Smooth muscle cell (in vitro differentiated cells): Measurements from ENCODE around the gene MTAP. TPM values are rescaled to one million over a fixed set of nuclear protein-coding genes. Genes with fewer than 3 reads are reported as not detected.

ENCODE experiments used
- DNase-seq: peaks from one replicate; lab custom pipeline; 2025; ENCODE audit not compliant: unreplicated experiment; lab: John Stamatoyannopoulos, UW
- H2AFZ ChIP-seq: fragments of 200-600 bp; sonication (generic); 2 replicates; pipeline ENCODE4 v1.6.0; 2016; ENCODE audit warnings: antibody characterized with exemption, low read depth, mild to moderate bottlenecking
- H3F3A ChIP-seq: fragments of 200-600 bp; sonication (generic); 2 replicates; pipeline ENCODE4 v1.6.0; 2017; ENCODE audit warnings: antibody characterized with exemption, low read depth
- H3K27ac ChIP-seq: fragments of 200-600 bp; sonication (generic); 2 replicates; pipeline ENCODE4 v1.5.1; 2016; ENCODE audit warnings: low read depth, mild to moderate bottlenecking
- H3K27me3 ChIP-seq: fragments of 200-600 bp; sonication (generic); 2 replicates; pipeline ENCODE4 v1.6.1; 2016; ENCODE audit warnings: low read depth, mild to moderate bottlenecking
- H3K36me3 ChIP-seq: fragments of 200-600 bp; sonication (generic); 2 replicates; pipeline ENCODE4 v1.5.1; 2016; ENCODE audit warnings: low read depth
- H3K4me1 ChIP-seq: fragments of 200-600 bp; sonication (generic); 2 replicates; pipeline ENCODE4 v1.5.1; 2016; ENCODE audit warnings: low read depth
- H3K4me2 ChIP-seq: fragments of 200-600 bp; sonication (generic); 2 replicates; pipeline ENCODE4 v1.6.0; 2016; ENCODE audit warnings: mild to moderate bottlenecking
- H3K4me3 ChIP-seq: fragments of 200-600 bp; sonication (generic); 2 replicates; pipeline ENCODE4 v1.5.1; 2016; ENCODE audit warnings: mild to moderate bottlenecking
- H3K79me2 ChIP-seq: fragments of 200-600 bp; sonication (generic); 2 replicates; pipeline ENCODE4 v1.6.0; 2016; ENCODE audit warnings: low read depth, mild to moderate bottlenecking
- H3K9ac ChIP-seq: fragments of 200-600 bp; sonication (generic); 2 replicates; pipeline ENCODE4 v1.6.0; 2016; ENCODE audit warnings: low read depth
- H3K9me3 ChIP-seq: fragments of 200-600 bp; sonication (generic); replicated peaks from 2 replicates; pipeline ENCODE4 v1.5.1; 2016; ENCODE audit warnings: low read depth
- H4K20me1 ChIP-seq: fragments of 200-600 bp; sonication (generic); 2 replicates; pipeline ENCODE4 v1.6.0; 2016; ENCODE audit warnings: low read depth
- WGBS: methylation state at CpG from one replicate; pipeline ENCODE4 v1.1.7; 2016; ENCODE audit warnings: low lambda C conversion rate; 5-methylcytosine and 5-hydroxymethylcytosine counted together
- polyA plus RNA-seq: library from polyadenylated mRNA; unstranded; fragments of >200 nt; fragmentation: Nextera tagmentation; extraction: Ambion mirVana; gene quantifications from 2 replicates; pipeline ENCODE4 v1.2.1, GENCODE V29; 2016
- total RNA-seq: library from RNA; depleted of rRNA; stranded (reverse); fragments of >200 nt; gene quantifications from 2 replicates; pipeline ENCODE4 v1.2.3, GENCODE V29; 2014
- TF ChIP-seq, protein P1 (sequence below): fragments of 200-600 bp; sonication (generic); IDR thresholded peaks from 2 replicates; pipeline ENCODE4 v1.5.1; 2017; ENCODE audit warnings: borderline replicate concordance, mild to moderate bottlenecking, antibody characterized with exemption; ENCODE audit not compliant: insufficient read depth, poor library complexity, severe bottlenecking

MTAP gene
- total and polyA plus RNA-seq, 2 experiments from 2014 or later, result 19.1 to 39.6 TPM

DNA sequence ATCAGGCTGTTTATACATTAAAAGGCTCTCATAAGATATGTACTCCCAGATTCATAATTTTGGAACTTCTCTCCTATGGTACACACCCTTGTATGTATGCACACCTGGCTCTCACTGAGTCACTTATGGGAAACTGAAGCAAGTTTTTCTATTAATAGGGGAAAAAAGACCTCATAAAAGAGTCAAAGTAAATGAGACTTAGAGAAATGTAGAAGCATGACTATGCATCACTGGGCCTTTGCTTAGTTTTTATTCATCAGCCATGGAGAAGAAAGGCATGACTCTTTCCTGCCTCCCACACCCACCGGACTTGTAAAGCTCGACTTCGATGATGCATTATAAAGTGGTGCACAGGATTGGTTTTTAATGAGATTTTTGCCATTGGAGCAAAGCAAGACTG, 28.2 kb downstream of the MTAP start:
- H3F3A ChIP-seq, result peaks cover 18% of the 10 kb centered on the region
- peaks cover 4% of the 10 kb centered on the region for H3K36me3 ChIP-seq
- no peaks in the 10 kb centered on the region for H4K20me1 ChIP-seq
- H3K27ac ChIP-seq, result peak overlapping the region; percentile 99
- H3K4me1 ChIP-seq, result no peaks in the 10 kb centered on the region
- H3K9ac ChIP-seq, result peak overlapping the region; percentile 85
- H2AFZ ChIP-seq, result no peak overlapping the region
- no peaks in the 10 kb centered on the region for H3K9me3 ChIP-seq
- H3K4me2 ChIP-seq, result no peak overlapping the region
- H3K27me3 ChIP-seq, result no peaks in the 10 kb centered on the region
- WGBS, result 59% methylated on average over 3 of the region's 3 CpGs
- TF ChIP-seq, protein P1, sequence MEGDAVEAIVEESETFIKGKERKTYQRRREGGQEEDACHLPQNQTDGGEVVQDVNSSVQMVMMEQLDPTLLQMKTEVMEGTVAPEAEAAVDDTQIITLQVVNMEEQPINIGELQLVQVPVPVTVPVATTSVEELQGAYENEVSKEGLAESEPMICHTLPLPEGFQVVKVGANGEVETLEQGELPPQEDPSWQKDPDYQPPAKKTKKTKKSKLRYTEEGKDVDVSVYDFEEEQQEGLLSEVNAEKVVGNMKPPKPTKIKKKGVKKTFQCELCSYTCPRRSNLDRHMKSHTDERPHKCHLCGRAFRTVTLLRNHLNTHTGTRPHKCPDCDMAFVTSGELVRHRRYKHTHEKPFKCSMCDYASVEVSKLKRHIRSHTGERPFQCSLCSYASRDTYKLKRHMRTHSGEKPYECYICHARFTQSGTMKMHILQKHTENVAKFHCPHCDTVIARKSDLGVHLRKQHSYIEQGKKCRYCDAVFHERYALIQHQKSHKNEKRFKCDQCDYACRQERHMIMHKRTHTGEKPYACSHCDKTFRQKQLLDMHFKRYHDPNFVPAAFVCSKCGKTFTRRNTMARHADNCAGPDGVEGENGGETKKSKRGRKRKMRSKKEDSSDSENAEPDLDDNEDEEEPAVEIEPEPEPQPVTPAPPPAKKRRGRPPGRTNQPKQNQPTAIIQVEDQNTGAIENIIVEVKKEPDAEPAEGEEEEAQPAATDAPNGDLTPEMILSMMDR, result no peak
- DNase-seq, result no peak
- H3K4me3 ChIP-seq, result no peak overlapping the region
- H3K79me2 ChIP-seq, result peaks cover 9% of the 10 kb centered on the region

GRCh38 chr9:21831841-21832509, 29.5 kb downstream of the MTAP start:
- Histone ChIP-seq H3K79me2 (peaks cover 5% of the 10 kb centered on the region), H3K4me2 (peak overlapping the region; percentile 64), H3K27me3 (no peaks in the 10 kb centered on the region), H3K9ac (peak overlapping the region; percentile 93), H3F3A (peaks cover 21% of the 10 kb centered on the region), H3K9me3 (no peaks in the 10 kb centered on the region), H2AFZ (no peak overlapping the region), H3K4me1 (no peaks in the 10 kb centered on the region), H3K36me3 (peaks cover 4% of the 10 kb centered on the region), H3K4me3 (no peak overlapping the region), H3K27ac (peak overlapping the region; percentile 99), H4K20me1 (no peaks in the 10 kb centered on the region)
- peak; percentile 18 for DNase-seq
- WGBS, result 17% methylated on average over 8 of the region's 8 CpGs
- TF ChIP-seq, protein P1, result no peak

- H3K36me3 ChIP-seq, result peaks cover 9% of the 10 kb centered on the region
Observed at GRCh38 chr9:21833090-21833801, 30.8 kb downstream of the MTAP start.

More at GRCh38 chr9:21833090-21833801, 30.8 kb downstream of the MTAP start:
- peak overlapping the region; percentile 99 for H3K27ac ChIP-seq
- no peaks in the 10 kb centered on the region for H3K9me3 ChIP-seq
- H3K4me2 ChIP-seq, result no peak overlapping the region
- H3K9ac ChIP-seq, result peak overlapping the region; percentile 93
- peaks cover 28% of the 10 kb centered on the region for H3F3A ChIP-seq
- H3K4me1 ChIP-seq, result no peaks in the 10 kb centered on the region
- H3K4me3 ChIP-seq, result no peak overlapping the region
- H2AFZ ChIP-seq, result no peak overlapping the region
- no peak for DNase-seq
- H4K20me1 ChIP-seq, result no peaks in the 10 kb centered on the region
- TF ChIP-seq, protein P1, result no peak
- 92% methylated on average over 8 of the region's 8 CpGs for WGBS
- H3K27me3 ChIP-seq, result no peaks in the 10 kb centered on the region
- peaks cover 2% of the 10 kb centered on the region for H3K79me2 ChIP-seq
